Neuronal stem cell (in vitro differentiated cells): ENCODE measurements around the gene BGN.

Experiments used
- DNase-seq: peaks from one replicate; pipeline ENCODE4 v3.0.0-alpha.2; 2013; ENCODE audit warnings: low spot score
- H2AFZ ChIP-seq: one replicate; pipeline ENCODE4 v1.6.1; 2013; ENCODE audit warnings: mild to moderate bottlenecking, low read length, inconsistent platforms
- H2AK5ac ChIP-seq: 2 replicates; pipeline ENCODE4 v1.6.1; 2013; ENCODE audit warnings: low read depth, mild to moderate bottlenecking, inconsistent platforms, low read length, moderate library complexity, mixed read lengths
- H2BK120ac ChIP-seq: 2 replicates; pipeline ENCODE4 v1.6.1; 2013; ENCODE audit warnings: low read depth, mild to moderate bottlenecking, inconsistent platforms, low read length, moderate library complexity, mixed read lengths
- H2BK12ac ChIP-seq: one replicate; pipeline ENCODE4 v1.6.1; 2013; ENCODE audit warnings: low read length, inconsistent platforms
- H2BK15ac ChIP-seq: 2 replicates; pipeline ENCODE4 v1.6.1; 2013; ENCODE audit warnings: mild to moderate bottlenecking, low read length, inconsistent platforms, mixed read lengths
- H2BK5ac ChIP-seq: one replicate; pipeline ENCODE4 v1.6.1; 2013; ENCODE audit warnings: inconsistent platforms, mild to moderate bottlenecking, low read length, moderate library complexity
- H3K14ac ChIP-seq: one replicate; pipeline ENCODE4 v1.6.1; 2013; ENCODE audit warnings: low read length, inconsistent platforms
- H3K18ac ChIP-seq: 2 replicates; pipeline ENCODE4 v1.6.1; 2013; ENCODE audit warnings: low read length, inconsistent platforms
- H3K23ac ChIP-seq: 2 replicates; pipeline ENCODE4 v1.6.1; 2013; ENCODE audit warnings: low read depth, mild to moderate bottlenecking, mixed read lengths, low read length, inconsistent platforms; ENCODE audit not compliant: poor library complexity
- H3K27ac ChIP-seq: replicated peaks from 3 replicates; pipeline ENCODE4 v1.5.1; 2013; ENCODE audit warnings: low read length, inconsistent platforms
- H3K27me3 ChIP-seq, 3 experiments: 2 replicates each; pipeline ENCODE4 v1.6.1; 2013; ENCODE audit warnings: low read length in 3 of 3, mild to moderate bottlenecking in 2 of 3, inconsistent platforms in 1 of 3, low read depth in 1 of 3, mixed read lengths in 1 of 3, moderate library complexity in 1 of 3; ENCODE audit not compliant: control insufficient read depth in 3 of 3, insufficient read depth in 3 of 3
- H3K36me3 ChIP-seq, 2 donors: replicated peaks in 1 of 2; 2 replicates each; pipeline ENCODE4 v1.6.1; 2013; ENCODE audit warnings: low read length in 2 of 2; ENCODE audit not compliant: control insufficient read depth in 2 of 2, insufficient read depth in 2 of 2
- H3K4ac ChIP-seq: 2 replicates; pipeline ENCODE4 v1.6.1; 2013; ENCODE audit warnings: inconsistent platforms, mild to moderate bottlenecking, low read length, moderate library complexity
- H3K4me1 ChIP-seq, 2 donors: 1 replicate in 1 of 2; 2 replicates in 1 of 2; pipeline ENCODE4 v1.6.1; 2013; ENCODE audit warnings: low read length in 2 of 2, low read depth in 1 of 2; ENCODE audit not compliant: control insufficient read depth in 2 of 2, insufficient read depth in 1 of 2
- H3K4me2 ChIP-seq: one replicate; pipeline ENCODE4 v1.6.1; 2013; ENCODE audit warnings: mild to moderate bottlenecking, low read length, inconsistent platforms; ENCODE audit not compliant: insufficient read depth, poor library complexity, severe bottlenecking
- H3K4me3 ChIP-seq, 2 donors: 2 replicates each; pipeline ENCODE4 v1.5.1; 2013; ENCODE audit warnings: low read length in 2 of 2, mild to moderate bottlenecking in 2 of 2, inconsistent platforms in 1 of 2, moderate library complexity in 1 of 2
- H3K79me1 ChIP-seq: one replicate; pipeline ENCODE4 v1.6.1; 2013; ENCODE audit warnings: low read depth, mild to moderate bottlenecking, inconsistent platforms, low read length, moderate library complexity
- H3K9ac ChIP-seq: one replicate; pipeline ENCODE4 v1.6.1; 2013; ENCODE audit warnings: mild to moderate bottlenecking, low read depth, low read length, inconsistent platforms; ENCODE audit not compliant: poor library complexity
- H3K9me3 ChIP-seq, 2 donors: replicated peaks in 1 of 2; 2 replicates each; pipeline versions ENCODE3 to v1.6.1; 2013; ENCODE audit warnings: low read length in 2 of 2, mild to moderate bottlenecking in 2 of 2, inconsistent platforms in 1 of 2, low read depth in 1 of 2, mixed read lengths in 1 of 2, moderate library complexity in 1 of 2; ENCODE audit not compliant: control insufficient read depth in 2 of 2, insufficient read depth in 1 of 2
- H4K8ac ChIP-seq: one replicate; pipeline ENCODE4 v1.6.1; 2013; ENCODE audit warnings: low read depth, mild to moderate bottlenecking, inconsistent platforms, low read length, moderate library complexity
- H4K91ac ChIP-seq: one replicate; pipeline ENCODE4 v1.6.1; 2013; ENCODE audit warnings: low read length, low read depth, mild to moderate bottlenecking, inconsistent platforms; ENCODE audit not compliant: poor library complexity
- WGBS, 2 donors: extraction: QIAGEN DNeasy Blood & Tissue Kit; methylation state at CpG; one replicate each; pipeline ENCODE4 v1.1.7; 2013; ENCODE audit warnings: missing lambda C conversion rate in 2 of 2, mixed read lengths in 1 of 2; ENCODE audit not compliant: insufficient read length in 2 of 2, insufficient replicate concordance in 1 of 2; ENCODE audit errors: extremely low coverage in 2 of 2; 5-methylcytosine and 5-hydroxymethylcytosine counted together

The BGN gene

DNA sequence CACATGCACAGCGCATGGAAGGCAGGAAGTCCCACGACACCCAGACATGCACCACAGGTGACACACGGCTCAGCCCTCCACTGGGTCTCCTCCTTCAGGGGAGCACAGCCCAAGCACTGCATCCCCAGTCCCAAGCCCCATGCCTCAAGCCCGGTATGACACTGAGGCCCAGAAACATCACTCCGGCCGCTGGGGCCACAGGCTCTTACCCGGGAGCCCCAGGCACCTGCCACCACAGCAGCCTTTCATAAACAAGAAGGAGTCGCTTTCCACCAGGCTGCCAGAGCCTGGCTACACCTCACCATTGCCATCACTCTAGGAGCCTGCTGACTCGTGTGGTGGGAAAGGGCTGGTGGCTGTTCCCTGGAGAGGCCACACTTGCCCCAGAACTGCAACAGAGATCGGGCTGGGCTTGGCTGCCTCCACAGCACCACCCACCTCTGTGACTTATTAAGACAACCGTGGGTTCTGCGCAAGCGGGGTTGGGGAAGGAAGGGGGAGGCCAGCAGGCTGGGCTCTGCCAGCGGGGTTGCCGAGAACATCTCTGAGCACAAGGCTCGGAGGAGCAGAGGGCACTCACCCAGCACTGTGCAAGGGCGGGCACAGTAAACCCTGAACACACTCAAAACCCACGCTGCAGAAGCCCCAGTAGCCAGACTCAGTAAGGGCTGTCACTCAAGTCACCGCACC lies 28.9 kb upstream of the BGN start:
- no peak for DNase-seq
- Histone ChIP-seq H2AFZ (no peak overlapping the region), H2BK120ac (no peak overlapping the region), H2BK5ac (no peak overlapping the region), H3K4me1 (no peaks in the 10 kb centered on the region), H2BK15ac (no peak overlapping the region), H3K9me3 (no peaks in the 10 kb centered on the region), H3K36me3 (peaks cover 2 to 14% of the 10 kb centered on the region in 2 donors), H4K8ac (no peak overlapping the region), H4K91ac (no peak overlapping the region), H3K18ac (no peak overlapping the region), H3K9ac (no peak overlapping the region), H3K23ac (no peak overlapping the region), H3K79me1 (no peaks in the 10 kb centered on the region), H3K4me3 (no peak overlapping the region), H2BK12ac (no peak overlapping the region), H2AK5ac (no peak overlapping the region), H3K4ac (no peak overlapping the region), H3K14ac (no peak overlapping the region), H3K27ac (no peak overlapping the region), H3K27me3 (peaks cover 0 to 4% (median 0%) of the 10 kb centered on the region in 3 experiments), H3K4me2 (no peak overlapping the region)
- no CpG with 5 or more reads among the region's 19 CpGs for WGBS, 2 donors

GRCh38 chrX:153468008-153468580 lies 26.7 kb upstream of the BGN start:
- peaks cover 0 to 5% (median 0%) of the 10 kb centered on the region in 3 experiments for H3K27me3 ChIP-seq
- H3K4ac ChIP-seq, result no peak overlapping the region
- H3K79me1 ChIP-seq, result no peaks in the 10 kb centered on the region
- no peak overlapping the region for H4K8ac ChIP-seq
- WGBS, 2 donors, result no CpG with 5 or more reads among the region's 12 CpGs
- H3K14ac ChIP-seq, result no peak overlapping the region
- H3K27ac ChIP-seq, result no peak overlapping the region
- no peak overlapping the region for H2BK12ac ChIP-seq
- H3K9ac ChIP-seq, result no peak overlapping the region
- H2BK5ac ChIP-seq, result no peak overlapping the region
- H3K9me3 ChIP-seq, result no peaks in the 10 kb centered on the region
- no peak overlapping the region for H3K23ac ChIP-seq
- no peak overlapping the region for H2BK15ac ChIP-seq
- DNase-seq, result no peak
- H2AK5ac ChIP-seq, result no peak overlapping the region
- no peak overlapping the region for H3K4me2 ChIP-seq
- H3K4me3 ChIP-seq, result no peak overlapping the region
- H2AFZ ChIP-seq, result no peak overlapping the region
- no peak overlapping the region for H2BK120ac ChIP-seq
- no peaks in the 10 kb centered on the region for H3K4me1 ChIP-seq
- H3K36me3 ChIP-seq, result peaks cover 2 to 10% of the 10 kb centered on the region in 2 donors
- no peak overlapping the region for H4K91ac ChIP-seq
- no peak overlapping the region for H3K18ac ChIP-seq

- Histone ChIP-seq H3K14ac (no peak overlapping the region), H2BK120ac (no peak overlapping the region), H3K18ac (no peak overlapping the region), H3K9ac (peak overlapping the region; percentile 72), H4K91ac (no peak overlapping the region), H2BK5ac (no peak overlapping the region), H3K9me3 (no peaks in the 10 kb centered on the region), H3K27me3 (peaks cover 0 to 19% (median 0%) of the 10 kb centered on the region in 3 experiments), H3K36me3 (peaks cover 2 to 10% of the 10 kb centered on the region in 2 donors), H3K79me1 (no peaks in the 10 kb centered on the region), H2AFZ (peak overlapping the region; percentile 92), H3K4me2 (peak overlapping the region; percentile 57), H2BK15ac (no peak overlapping the region), H2AK5ac (no peak overlapping the region), H4K8ac (no peak overlapping the region), H3K4me3 (peak overlapping the region; percentile 70 to 93), H2BK12ac (no peak overlapping the region), H3K23ac (no peak overlapping the region), H3K27ac (no peak overlapping the region), H3K4ac (no peak overlapping the region), H3K4me1 (peaks cover 0 to 3% of the 10 kb centered on the region in 2 donors)
- DNase-seq, result no peak
- WGBS, 2 donors, result no CpG with 5 or more reads among the region's 32 CpGs
Measured at GRCh38 chrX:153469811-153470410, 24.9 kb upstream of the BGN start.
